GM19397 (cell line): Measurements from ENCODE around the gene IMMP2L.

Source experiments
- ATAC-seq: cut with Tn5 transposase; IDR thresholded peaks from one replicate; pipeline ENCODE4 v1.9.1; 2021; ENCODE audit warnings: mild to moderate bottlenecking, moderate library complexity; ENCODE audit not compliant: unreplicated experiment

Gene IMMP2L

DNA sequence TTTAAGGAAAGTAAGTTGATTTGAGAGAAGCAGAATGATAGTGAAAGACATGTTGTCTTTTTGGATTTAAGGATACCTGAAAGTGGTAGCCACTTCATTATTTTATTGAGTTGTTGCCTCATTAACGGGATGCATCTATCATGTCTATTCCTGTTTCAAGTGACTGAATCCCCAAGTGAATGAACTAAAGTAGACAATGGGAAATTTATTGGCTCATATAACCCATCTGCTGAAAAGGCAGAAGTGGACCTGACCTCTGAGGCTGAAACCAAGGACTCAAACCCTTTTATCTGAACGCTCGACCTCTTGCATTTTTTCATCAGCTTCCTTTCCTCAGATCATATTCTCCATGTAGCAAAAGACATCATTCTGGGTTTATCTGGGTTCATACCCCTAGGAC lies 937.0 kb downstream of the IMMP2L start:
- no peak for ATAC-seq

GRCh38 chr7:110623436-110623835 lies 938.9 kb downstream of the IMMP2L start:
- ATAC-seq: no peak

GRCh38 chr7:110621289-110621688 lies 941.0 kb downstream of the IMMP2L start:
- no peak for ATAC-seq

DNA sequence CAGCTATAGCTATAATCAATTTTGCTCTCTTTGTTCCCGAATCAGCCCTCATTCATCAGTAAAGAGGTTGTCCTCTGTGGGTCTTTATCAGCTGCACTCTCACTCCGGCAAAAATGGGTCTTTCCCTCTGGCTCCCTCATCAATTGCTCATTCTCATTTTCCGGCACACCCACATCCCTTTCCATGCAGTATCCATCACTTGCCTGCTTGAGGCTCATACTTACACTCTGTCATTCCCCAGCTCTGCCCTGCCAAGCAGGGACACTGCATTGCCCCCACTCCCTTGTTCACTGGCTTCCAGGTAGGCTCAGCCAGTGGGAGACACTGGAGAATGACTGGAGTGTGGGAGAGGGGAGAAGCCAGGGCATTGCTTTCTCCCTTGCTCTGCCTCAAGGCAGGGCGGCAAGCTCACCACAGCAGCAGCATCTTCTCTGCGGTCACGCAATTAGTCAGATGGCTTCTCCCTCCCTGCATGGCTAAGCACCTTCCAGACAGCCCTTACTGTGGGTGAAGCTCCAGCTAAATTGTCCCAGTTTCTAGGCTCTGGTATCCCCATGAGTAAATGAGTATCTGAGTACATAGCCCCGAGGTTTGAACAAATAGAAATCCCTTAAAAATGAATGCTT lies 942.1 kb downstream of the IMMP2L start:
- no peak for ATAC-seq
